HG02870 (cell line): ENCODE results near the gene RIPOR2.
"Not testable (repeated sequence)": the region's sequence is repeated elsewhere in the genome, so short reads cannot be mapped to it uniquely, and the experiment has no call there.

Experiments
- ATAC-seq: cut with Tn5 transposase; IDR thresholded peaks from one replicate; pipeline ENCODE4 v1.9.1; 2021; ENCODE audit warnings: mild to moderate bottlenecking, moderate library complexity; ENCODE audit not compliant: unreplicated experiment

The RIPOR2 gene

DNA sequence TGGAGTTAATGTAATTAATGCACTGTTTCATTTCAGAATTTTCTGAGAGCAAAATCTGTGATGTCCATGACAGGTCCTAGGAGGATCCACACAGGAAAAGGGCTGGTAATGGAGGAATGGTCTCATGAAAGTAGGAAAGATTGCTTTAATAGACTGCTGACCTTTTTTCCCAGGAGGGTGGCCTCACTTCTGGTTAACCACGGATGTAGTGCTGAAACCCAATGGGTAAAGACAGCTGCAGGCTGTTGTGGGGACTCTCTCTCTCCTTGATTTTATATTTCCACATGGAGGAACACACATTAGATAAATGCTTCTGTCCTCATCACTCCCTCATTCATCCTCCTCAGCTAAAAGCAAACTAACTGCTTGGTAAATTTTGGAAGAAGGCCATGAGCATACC lies 23.6 kb upstream of the RIPOR2 start:
- ATAC-seq: no peak

DNA sequence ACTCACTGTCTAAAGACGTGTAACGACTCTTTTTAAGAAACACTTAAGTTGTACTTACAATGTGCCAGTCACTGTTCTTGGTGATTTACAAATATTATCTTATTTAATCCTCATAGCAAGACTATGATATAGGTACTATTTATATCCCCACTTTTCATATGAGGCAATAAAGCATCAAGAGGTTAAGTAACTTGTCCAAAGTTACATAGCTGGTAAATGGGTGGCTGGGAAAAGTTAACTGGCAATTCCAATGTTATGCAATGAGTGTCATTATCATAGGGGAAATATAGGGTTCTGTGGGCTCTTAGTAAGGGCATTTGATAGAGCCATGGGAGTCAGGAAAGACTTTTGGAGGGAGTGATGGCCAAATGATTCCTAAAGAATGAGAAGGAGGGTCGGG lies 21.4 kb upstream of the RIPOR2 start:
- ATAC-seq: no peak

DNA sequence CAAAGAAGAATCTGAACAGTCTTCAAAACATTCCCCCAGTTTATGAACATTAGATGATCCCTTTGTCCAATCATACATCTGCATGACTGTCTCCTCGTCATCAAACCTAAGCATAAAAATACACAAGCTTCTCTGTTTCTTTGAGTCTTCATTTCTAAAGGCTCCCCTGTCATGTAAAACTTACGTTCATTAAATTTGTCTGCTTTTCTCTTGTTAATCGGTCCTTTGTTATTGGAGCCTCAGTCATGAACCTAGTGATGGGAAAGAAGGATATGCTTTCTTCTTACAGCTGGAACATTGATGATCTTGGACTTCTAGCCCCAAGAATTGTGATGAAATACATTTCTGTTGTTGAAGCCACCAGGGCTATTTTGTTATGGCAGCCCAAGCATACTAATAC lies 18.0 kb upstream of the RIPOR2 start:
- no peak for ATAC-seq

DNA sequence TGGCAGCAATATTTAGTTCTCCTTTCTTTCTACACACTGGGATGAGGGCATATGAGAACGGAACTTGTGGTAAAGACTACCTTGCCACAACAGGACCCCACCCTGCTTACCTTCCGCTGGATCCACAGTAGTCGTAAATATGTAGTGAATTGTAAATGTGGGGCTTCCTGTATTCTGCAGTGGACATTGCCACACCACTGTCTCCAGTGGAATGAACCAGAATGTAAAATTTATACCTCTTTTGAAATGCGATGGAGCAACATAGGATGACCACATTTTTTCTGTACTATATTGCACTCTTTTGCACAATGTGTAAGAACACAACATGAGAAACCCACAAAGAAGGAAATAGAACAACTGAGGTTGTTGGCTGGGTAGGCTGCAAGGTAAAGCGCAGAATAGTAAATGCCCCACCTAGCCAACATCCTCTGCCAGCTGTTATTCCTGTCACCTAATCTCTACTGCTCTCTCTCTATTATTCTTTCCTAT lies 16.1 kb upstream of the RIPOR2 start:
- ATAC-seq: no peak

DNA sequence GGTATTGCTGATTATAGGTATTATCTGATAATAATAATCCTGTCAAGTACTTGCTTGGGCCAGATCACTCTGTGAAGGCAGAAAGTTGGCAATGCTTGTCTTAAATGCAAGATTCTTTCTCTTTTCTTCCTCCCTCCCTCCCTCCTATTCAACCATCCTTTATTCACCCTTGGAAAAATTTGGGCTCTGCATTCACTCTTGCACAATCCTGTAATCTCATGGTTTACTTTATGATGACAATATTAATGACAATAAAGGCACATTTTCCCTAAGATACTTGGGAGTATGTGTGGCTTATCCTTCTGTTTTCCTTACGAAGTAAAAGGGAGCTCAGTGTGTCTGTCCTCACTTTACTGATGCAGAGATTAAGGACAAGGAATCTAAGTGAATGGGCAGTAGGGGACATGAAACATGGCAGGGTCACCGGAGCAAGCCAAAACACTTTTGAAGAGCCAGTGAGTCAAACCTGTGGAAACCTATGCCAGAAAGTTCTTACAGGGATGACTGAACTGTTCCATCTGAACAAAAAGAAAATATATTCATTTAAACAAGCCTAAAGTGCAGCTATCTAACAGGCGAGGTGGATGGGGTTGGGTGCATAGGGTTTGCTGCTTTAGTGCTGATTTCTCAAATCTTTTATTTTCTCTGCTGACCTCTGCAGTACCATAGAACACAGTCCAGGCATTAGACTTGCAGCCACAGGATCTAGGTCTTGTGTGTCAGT lies 14.6 kb upstream of the RIPOR2 start:
- ATAC-seq: no peak

DNA sequence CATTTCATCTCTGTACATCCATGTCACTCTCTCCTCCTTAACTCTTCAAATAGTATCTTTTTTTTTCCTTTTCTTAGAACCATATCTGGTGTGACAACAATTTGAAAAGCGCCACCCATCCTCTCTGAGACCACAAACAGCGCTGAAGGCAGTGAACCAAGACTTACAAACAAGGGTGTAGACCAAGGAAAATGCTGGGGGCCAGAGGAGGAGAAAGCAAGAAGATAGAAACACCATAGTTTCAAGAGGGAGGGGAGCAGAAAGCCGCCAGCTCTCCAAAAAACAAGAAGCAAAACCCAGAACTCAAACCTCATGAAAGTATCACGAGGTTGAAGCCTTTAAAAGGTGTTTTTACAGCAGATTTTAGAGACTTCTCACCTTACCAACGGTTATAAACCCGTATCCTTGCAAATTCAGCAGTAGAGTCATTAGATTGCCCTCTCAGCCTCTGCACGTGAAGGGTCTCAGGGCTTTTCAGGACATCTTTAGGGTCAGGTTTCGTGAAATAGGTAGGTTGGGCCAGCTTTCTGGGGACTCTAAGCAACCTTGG lies 13.3 kb upstream of the RIPOR2 start:
- peak; percentile 93 for ATAC-seq

DNA sequence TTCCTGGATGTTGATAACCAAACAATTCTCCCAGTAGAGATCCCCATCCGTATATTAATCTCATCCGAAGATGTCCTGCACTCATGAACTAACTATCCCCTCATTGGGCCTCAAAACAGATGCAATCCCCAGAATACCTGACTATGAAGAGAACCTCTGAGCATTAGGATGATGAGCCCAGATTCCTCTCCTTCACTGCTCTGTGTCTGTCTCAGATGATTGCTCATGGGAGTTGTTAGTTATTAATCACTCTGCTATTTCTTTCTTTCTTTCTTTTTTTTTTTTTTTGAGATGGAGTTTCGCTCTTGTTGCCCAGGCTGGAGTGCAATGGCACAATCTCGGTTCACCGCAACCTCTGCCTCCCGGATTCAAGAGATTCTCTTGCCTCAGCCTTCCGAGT lies 12.5 kb upstream of the RIPOR2 start:
- not testable (repeated sequence) for ATAC-seq

DNA sequence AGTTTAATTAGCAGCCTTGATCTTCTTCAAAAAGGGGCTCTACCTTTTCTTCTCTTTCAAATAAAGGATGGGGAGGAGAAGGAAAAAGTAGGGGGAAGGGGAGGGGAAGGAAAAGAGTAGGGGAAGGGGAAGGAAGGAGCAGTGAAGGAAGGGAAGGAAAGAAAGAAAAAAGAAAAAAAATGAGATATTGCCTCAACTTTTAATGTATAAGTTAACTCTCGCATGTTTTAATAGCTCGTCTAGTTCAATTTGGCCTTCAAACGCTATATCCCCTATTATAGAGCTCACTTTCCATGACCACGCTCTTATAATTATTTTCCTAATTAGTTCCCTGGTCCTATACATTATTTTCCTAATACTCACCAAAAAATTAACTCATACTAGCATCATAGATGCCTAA lies 11.9 kb upstream of the RIPOR2 start:
- ATAC-seq: no peak

DNA sequence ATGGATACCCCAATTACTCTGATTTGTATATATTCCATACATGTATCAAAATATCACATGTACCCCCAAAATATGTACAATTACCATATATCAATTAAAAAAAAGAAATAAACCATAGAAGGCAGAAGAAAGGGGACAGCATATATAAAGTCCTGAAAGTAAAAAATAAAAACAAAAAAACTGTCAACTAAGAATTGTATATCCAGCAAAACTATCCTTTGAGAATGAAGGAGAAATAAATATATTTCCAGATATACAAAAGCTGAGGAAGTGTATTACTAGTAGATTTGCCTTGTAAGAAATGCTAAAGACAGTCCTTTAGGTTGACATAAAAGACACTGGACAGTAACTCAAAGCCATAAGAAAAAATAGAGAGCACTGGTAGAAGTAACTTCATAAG lies 9.3 kb upstream of the RIPOR2 start:
- no peak for ATAC-seq

DNA sequence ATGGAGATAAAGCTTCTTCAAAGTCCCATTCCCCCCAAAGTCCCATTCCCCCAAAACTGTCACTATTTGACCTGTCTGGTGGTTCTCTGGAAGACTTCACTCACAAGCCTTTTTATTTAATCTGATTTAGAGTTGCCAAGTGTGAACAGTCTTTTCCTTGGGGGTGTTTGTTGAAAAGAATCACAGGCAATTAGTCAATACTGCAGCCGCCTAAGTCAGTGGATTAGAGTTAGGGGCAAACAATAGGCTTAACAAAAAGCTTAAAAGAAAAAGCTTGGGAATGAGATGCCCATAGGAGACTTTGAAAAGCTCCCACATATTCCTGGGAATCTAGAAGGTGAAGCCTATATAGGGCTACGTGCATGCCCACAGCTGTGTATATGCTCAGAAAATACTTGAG lies 8.0 kb upstream of the RIPOR2 start:
- ATAC-seq: no peak

DNA sequence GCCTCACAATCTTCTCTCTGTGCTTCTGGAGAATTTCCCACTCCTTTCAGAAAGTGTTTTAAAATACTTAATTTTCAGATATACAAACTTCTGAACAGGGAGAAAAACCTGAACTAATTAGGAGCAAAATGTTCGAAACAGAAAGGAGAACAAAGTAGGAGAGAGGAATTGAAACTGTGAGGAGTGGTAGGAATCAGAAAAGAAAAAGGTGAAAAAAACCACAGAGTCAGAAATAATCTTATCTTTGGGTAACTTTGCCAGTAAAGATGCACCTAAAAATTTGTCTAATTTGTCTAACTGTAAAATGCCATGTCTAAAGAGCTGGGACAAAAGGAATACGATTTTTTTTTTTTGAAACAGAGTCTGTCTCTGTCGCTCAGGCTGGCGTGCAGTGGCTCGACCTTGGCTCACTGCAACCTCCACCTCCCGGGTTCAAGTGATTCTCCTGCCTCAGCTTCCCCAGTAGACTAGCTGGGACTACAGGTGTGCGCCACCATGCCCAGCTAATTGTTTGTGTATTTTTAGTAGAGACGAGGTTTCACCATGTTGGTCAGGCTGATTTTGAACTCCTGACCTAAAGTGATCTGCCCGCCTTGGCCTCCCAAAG lies 4.7 kb upstream of the RIPOR2 start:
- no peak for ATAC-seq

DNA sequence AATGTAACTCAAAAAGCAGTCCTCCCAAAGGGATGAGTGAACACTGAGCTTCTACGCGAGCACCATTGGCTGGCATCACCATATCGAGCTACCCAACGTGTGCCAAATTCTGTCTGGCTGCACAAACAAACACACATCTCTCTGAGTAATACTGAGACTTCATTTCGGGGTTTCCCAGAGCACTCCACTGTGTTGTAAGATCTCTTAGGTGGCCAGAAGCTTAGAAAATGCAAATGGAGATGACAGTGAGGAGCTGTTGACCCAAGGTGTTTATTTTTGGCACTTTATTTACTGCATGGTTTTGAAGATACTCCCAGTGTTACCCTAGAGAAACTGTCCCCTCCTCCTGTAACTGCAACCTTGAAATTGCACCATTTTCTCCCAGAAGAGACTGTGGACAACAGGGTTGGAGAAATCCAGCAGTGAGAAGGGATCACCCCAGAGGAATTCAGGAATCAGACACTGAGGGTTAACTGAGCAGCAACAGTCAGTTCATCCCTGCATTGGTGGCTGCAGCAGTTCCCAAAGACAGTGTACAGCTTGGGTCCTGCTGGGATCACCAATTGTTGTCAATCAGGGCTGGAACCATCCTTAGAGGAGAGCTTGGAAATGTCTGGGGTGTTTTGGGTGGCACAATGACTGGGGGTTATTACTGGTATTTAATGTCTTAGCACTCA lies 1.0 kb upstream of the RIPOR2 start:
- peak; percentile 72 for ATAC-seq

DNA sequence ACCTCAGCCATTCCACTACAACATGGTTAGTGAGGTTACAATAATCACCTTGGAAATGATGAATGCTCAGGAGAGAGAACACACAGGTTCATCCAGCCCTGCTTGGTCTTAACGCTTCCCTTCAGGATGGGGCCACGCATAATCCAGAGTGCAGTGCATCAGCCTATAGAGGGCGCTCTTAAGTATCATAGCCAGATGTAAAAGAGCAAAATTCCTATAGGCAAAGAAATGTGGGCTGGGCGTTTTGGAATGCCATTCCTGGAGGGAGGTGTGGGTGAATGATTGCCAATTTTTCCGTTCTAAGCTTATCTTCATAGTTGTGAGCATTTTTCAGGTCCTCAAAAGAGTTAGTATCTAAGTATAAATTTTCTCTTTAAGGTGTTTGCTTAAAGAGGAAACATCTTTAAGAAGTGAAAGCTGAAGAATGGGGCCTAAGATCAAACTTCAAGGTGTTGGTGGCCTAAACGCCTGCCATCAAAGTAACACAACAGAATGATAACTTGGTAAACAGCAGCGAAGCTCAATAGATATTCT lies 1.8 kb downstream of the RIPOR2 start:
- ATAC-seq: no peak

DNA sequence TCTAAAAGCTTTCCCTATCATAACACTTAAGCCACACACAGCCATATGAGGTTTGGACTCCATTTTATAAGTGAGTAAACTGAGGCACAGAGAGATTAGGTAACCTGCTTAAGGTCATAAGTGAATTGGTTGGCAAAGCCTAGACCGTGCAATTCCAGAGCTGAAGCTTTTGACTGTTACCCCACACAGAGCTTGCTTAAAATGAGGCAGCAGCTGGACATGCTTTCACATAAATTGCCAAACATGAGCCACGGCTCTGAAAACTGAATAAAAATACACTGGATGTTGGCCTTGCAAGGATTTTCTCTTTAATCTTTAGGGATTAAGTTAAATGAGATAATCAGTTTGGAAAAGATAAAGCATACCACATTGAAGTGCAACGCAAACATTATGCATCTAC lies 2.5 kb downstream of the RIPOR2 start:
- no peak for ATAC-seq

DNA sequence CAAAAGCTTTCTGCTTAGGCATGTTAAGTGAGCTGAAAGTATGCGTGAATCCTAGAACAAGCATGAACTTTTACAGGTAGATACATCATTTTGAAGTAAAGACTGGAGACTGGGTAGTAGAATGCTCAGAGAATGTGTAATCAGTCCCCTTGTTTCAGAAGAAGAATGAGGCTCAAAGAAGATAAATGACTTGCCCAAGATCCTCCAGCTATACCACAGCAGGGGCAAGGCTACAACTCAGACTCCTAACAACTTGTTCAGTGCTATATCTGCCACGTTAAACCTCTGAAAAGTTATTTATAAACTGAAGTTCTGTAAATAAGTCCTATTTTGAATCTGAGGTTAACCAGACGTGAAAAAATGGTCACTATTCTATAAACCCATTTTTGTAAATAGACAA lies 2.9 kb downstream of the RIPOR2 start:
- ATAC-seq: peak; percentile 21

DNA sequence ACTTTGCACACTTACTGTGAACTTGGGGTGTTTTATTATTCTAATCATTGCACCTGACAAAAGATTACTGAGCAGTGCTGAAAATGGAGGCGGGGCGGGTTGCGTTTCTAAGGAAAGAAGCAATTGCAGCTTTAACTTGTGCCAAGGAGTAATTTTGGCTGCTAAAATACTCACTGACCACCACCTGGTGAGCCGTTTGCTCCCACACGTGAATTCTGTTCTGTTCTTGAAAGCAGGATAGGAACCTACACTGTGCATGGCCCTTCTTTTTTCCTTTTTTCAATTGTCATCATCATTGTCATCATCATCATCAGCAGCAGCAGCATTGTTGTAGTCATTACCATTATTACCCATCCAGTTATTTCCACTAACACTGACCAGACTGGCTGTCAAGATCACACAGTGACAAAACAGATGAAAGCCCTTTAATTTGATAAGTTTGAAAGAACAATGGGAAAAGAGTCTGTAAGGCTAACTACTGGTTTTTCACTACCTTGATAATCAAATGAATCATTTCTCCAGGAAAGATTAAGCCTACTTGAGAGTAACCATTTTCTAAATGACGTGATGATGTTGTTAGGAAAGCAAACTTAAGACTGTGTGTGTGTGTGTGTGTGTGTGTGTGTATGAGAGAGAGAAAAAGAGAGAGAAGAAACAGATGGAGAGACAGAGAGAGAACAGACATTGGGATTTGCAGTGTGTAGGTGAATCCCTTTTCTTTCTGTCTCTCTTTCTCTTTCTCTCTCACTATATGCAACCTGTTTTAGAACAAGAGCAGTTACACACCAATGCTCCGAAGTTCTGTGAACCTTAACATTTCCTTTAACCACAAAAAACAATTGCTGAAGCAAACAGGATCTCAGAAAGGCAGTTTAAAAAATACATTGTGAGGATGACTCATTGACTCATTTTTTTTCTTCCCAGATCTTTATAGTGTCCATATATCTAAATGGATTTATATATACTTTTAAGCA lies 3.8 kb downstream of the RIPOR2 start:
- ATAC-seq: no peak

DNA sequence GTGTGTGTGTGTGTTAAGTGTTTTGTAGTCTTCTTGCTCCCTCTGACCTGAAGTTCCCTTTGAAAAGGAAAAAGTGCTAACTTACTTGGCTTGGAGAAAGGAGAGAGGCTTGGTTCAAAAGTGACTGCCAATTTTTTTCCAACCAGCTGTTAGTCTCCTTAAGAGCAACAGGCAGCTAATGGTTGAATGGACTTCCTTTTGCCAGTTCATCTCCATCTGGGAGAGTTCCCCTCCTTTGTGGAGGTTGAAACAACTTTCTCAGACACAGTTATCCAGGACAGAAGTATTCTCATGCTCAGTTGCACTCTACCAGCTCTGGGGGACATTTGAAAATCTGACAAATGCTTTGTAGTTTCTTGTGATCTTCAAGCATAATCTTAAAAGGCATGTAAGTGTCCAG lies 4.5 kb downstream of the RIPOR2 start:
- no peak for ATAC-seq

DNA sequence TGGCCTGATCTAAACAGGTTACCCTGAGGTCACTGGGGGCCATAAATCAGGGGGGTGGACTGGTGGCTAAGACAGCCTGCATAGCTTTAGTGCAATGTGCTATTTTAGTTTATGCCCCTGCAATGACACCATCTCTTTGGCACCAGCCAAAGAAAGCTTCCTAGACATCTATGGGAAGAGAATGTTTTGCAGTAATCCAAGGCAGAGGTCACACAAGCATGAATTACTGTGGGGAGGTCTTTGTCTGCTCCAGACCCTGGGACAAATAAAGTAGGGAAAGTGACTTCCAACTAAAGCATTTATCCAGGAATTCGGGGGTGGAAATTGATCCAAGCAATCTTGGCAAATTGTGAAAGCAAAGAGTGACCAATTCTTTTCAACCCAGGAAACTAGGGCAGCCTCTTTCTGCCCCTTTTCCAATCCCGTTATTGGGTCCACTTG lies 5.3 kb downstream of the RIPOR2 start:
- no peak for ATAC-seq

DNA sequence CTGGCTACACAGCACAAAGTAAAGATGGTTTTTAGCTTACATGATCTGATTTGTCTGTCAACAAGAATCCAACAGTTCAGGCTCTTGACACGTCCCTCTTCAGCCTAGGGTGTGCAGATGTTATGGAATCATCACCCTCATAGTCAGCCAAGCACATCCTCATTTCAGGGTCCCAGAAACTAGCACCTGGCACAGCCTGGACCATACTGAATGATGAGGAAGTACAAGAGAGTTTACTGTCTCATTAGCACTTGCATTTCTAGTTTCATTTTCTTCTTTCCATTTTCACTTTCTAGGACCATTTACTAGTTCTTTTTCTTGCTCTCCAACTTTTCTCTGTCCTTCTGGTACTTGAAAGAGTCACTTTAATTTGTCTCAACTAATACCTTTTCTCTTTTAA lies 6.5 kb downstream of the RIPOR2 start:
- peak; percentile 40 for ATAC-seq

DNA sequence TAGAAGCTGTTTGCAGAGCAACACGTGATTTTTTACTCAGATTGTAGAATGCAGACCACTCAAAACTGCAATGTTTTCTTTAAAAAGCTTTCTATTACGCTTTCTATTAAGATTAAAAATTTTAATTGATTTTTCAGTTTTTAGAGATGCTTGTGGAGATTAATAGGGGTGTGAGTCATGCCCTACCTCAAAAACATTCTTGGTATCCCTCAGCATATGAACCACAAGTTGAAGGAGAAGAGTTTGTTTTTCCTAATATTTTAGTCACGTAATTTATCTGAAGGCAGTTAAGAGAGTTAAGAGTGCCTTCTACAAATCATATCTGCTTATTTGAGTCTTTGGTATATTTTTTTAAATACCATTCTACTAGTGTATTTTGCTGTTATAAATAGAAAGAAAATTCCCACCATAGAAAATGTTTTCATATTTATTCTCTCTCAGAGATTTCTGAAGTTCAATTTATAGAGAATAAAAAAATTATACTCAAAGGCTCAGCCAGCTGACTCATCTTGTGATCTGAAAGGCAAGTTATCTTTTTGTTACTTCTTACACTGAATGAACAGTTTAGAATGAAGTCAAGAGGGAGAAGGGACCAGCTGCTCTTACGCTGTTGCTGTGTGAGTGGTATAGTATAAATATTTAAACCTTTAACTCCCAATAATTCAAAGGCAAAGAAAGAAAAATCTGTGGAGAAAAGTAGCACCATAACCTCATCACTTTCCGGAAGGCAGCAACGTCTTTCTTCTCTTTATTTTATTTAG lies 7.6 kb downstream of the RIPOR2 start:
- ATAC-seq: no peak
